Epithelial cell of proximal tubule (primary cell): Measurements from ENCODE around the gene LY6G6D. TPM values are rescaled to one million over a fixed set of nuclear protein-coding genes. Genes with fewer than 3 reads are reported as not detected.

Experiments
- DNase-seq: peaks from one replicate; pipeline ENCODE4 v3.0.0-alpha.2; 2011; ENCODE audit warnings: low read depth
- H3K4me3 ChIP-seq: 2 replicates; pipeline ENCODE4 v1.5.1; 2011; ENCODE audit warnings: low read depth, mild to moderate bottlenecking, low read length
- total RNA-seq: library from RNA; depleted of rRNA; stranded (reverse); fragments of >200 nt; gene quantifications from 2 replicates; pipeline ENCODE4 v1.2.3, GENCODE V29; 2015
- TF ChIP-seq, protein P1 (sequence below): conservative IDR thresholded peaks from 2 replicates; pipeline ENCODE4 v1.5.1; 2012; ENCODE audit warnings: low read depth, mild to moderate bottlenecking, low read length

LY6G6D gene
- total RNA-seq, 1 donor from 2014 or later: not detected

GRCh38 chr6:31732029-31732428 lies 16.9 kb downstream of the LY6G6D start:
- no peak for DNase-seq
- TF ChIP-seq, protein P1, sequence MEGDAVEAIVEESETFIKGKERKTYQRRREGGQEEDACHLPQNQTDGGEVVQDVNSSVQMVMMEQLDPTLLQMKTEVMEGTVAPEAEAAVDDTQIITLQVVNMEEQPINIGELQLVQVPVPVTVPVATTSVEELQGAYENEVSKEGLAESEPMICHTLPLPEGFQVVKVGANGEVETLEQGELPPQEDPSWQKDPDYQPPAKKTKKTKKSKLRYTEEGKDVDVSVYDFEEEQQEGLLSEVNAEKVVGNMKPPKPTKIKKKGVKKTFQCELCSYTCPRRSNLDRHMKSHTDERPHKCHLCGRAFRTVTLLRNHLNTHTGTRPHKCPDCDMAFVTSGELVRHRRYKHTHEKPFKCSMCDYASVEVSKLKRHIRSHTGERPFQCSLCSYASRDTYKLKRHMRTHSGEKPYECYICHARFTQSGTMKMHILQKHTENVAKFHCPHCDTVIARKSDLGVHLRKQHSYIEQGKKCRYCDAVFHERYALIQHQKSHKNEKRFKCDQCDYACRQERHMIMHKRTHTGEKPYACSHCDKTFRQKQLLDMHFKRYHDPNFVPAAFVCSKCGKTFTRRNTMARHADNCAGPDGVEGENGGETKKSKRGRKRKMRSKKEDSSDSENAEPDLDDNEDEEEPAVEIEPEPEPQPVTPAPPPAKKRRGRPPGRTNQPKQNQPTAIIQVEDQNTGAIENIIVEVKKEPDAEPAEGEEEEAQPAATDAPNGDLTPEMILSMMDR: no peak

GRCh38 chr6:31733734-31734133 lies 18.6 kb downstream of the LY6G6D start:
- TF ChIP-seq, protein P1: no peak
- H3K4me3 ChIP-seq: peak overlapping the region; percentile 95
- no peak for DNase-seq

More at GRCh38 chr6:31732029-31732428, 16.9 kb downstream of the LY6G6D start:
- H3K4me3 ChIP-seq: no peak overlapping the region

DNA sequence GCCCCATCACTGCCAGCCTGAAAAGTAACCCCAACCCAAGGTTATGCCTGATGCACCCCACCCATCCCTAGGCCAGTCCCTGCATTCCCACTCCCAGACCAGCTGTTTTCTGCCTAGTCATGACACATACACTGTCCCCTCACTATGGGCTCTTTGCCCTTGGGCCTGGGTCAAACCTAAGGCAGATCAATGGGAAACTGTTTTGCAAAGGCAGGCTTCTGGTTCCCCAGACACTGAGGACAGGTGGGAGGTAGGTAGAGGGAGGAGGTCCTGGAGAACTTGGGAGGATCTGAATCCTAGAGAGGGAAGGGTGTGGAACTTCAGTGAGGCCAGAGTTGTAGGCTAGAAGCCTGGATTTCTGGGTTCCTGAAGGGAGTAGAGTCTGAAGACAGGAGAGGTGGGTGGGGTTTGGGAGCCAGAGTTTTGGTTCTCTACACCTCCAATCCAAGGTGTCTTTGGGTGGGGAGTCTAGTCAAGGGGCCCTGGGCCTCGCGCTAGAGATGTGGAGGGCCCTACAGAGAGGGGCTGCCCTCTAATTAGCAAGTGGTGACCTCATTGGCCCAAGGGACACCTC lies 19.2 kb downstream of the LY6G6D start:
- no peak for DNase-seq

GRCh38 chr6:31734821-31735406 lies 19.8 kb downstream of the LY6G6D start:
- DNase-seq: no peak
- H3K4me3 ChIP-seq: peak overlapping the region; percentile 95
- TF ChIP-seq, protein P1: no peak

More for the DNA sequence above, 19.2 kb downstream of the LY6G6D start:
- H3K4me3 ChIP-seq: peak overlapping the region; percentile 95
- TF ChIP-seq, protein P1: no peak

GRCh38 chr6:31736021-31736767 lies 21.0 kb downstream of the LY6G6D start, which contains the start of gene CLIC1:
Gene CLIC1 (minus strand): TSS chr6:31736530. CDS start chr6:31736300, 230 bp downstream.
- no peak for DNase-seq
- TF ChIP-seq, protein P1: no peak
- peak within 1 kb of the TSS; percentile 95 for H3K4me3 ChIP-seq

GRCh38 chr6:31736768-31737314 lies 21.7 kb downstream of the LY6G6D start:
- DNase-seq: no peak
- TF ChIP-seq, protein P1: no peak
- peak overlapping the region; percentile 95 for H3K4me3 ChIP-seq
